Upper lobe of left lung (tissue), 4 donors: ENCODE measurements around the gene VCP.

Source experiments
- CTCF ChIP-seq, 6 experiments: fragments of 450-650 bp in 4 of 6; fragments of 200-600 bp in 2 of 6; sonication (generic) in 2 of 6; IDR thresholded peaks; one replicate each; pipeline ENCODE4 v1.5.1; 2016 to 2019; ENCODE audit warnings: antibody characterized with exemption in 6 of 6
- EP300 ChIP-seq, 4 donors: sonication (generic); formaldehyde crosslinking; IDR thresholded peaks; one replicate each; pipeline ENCODE4 v1.5.1; 2017; ENCODE audit warnings: antibody characterized with exemption in 4 of 4, control low read depth in 2 of 4
- POLR2A ChIP-seq, 4 donors: fragments of 450-650 bp; IDR thresholded peaks; one replicate each; pipeline ENCODE4 v1.5.1; 2016 to 2017; ENCODE audit warnings: antibody characterized with exemption in 4 of 4, mild to moderate bottlenecking in 2 of 4
- POLR2AphosphoS5 ChIP-seq, 2 donors: sonication (generic); formaldehyde crosslinking; IDR thresholded peaks; one replicate each; pipeline ENCODE4 v1.5.1; 2017; ENCODE audit warnings: antibody characterized with exemption in 2 of 2

DNA sequence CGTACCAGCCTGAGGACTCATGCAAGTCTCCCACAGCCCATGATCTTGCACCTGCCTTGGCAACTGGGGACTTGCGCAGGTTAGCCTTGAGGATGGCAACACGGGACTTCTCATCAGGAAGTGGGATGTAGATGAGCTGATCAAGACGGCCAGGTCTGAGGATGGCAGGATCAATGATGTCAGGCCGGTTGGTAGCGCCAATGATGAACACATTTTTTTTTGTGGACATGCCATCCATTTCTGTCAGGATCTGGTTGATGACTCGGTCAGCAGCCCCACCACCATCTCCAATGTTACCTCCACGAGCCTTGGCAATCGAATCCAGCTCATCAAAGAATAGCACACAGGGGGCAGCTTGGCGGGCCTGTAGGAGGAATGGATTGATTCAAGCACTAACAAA is 13.0 kb downstream of the VCP start:
- TF ChIP-seq CTCF (IDR thresholded peaks at IDR 0.05) (no peak), EP300 (IDR thresholded peaks at IDR 0.05) (no peak), POLR2AphosphoS5 (IDR thresholded peaks at IDR 0.05) (no peak), POLR2A (IDR thresholded peaks at IDR 0.05) (no peak)
